H9 (cell line): ENCODE data around the gene LAMA5. TPM values are rescaled to one million over a fixed set of nuclear protein-coding genes. Genes with fewer than 3 reads are reported as not detected.

ENCODE experiments used
- DNase-seq: peaks from one replicate; pipeline ENCODE4 v3.0.0-alpha.2; 2017
- H2AFZ ChIP-seq: one replicate; pipeline ENCODE4 v1.6.1; 2013; ENCODE audit warnings: mild to moderate bottlenecking, low read length, control low read depth, moderate library complexity
- H2AK5ac ChIP-seq: 2 replicates; pipeline ENCODE4 v1.6.1; 2013; ENCODE audit warnings: low read length, control low read depth, mixed read lengths; ENCODE audit not compliant: insufficient read length
- H2BK120ac ChIP-seq: one replicate; pipeline ENCODE4 v1.6.1; 2013; ENCODE audit warnings: low read depth, mild to moderate bottlenecking, low read length, control low read depth, inconsistent platforms; ENCODE audit not compliant: poor library complexity, severe bottlenecking
- H2BK12ac ChIP-seq: 2 replicates; pipeline ENCODE4 v1.6.1; 2013; ENCODE audit warnings: low read length, control low read depth, mixed read lengths, low read depth; ENCODE audit not compliant: insufficient read length
- H2BK15ac ChIP-seq: 2 replicates; pipeline ENCODE4 v1.6.1; 2013; ENCODE audit warnings: low read depth, low read length, control low read depth
- H2BK20ac ChIP-seq: one replicate; pipeline ENCODE4 v1.6.1; 2013; ENCODE audit warnings: low read depth, mild to moderate bottlenecking, low read length, control low read depth, inconsistent platforms; ENCODE audit not compliant: poor library complexity, severe bottlenecking
- H2BK5ac ChIP-seq: 2 replicates; pipeline ENCODE4 v1.6.1; 2013; ENCODE audit warnings: low read length, control low read depth, mixed read lengths; ENCODE audit not compliant: insufficient read length
- H3K14ac ChIP-seq: 2 replicates; pipeline ENCODE4 v1.6.1; 2013; ENCODE audit warnings: low read length, control low read depth; ENCODE audit not compliant: insufficient read depth
- H3K18ac ChIP-seq: 2 replicates; pipeline ENCODE4 v1.6.1; 2013; ENCODE audit warnings: low read depth, mild to moderate bottlenecking, mixed read lengths, low read length, control low read depth; ENCODE audit not compliant: insufficient read length
- H3K23ac ChIP-seq: 2 replicates; pipeline ENCODE4 v1.6.1; 2013; ENCODE audit warnings: low read length, control low read depth, mixed read lengths, low read depth; ENCODE audit not compliant: insufficient read length
- H3K23me2 ChIP-seq: 2 replicates; pipeline ENCODE4 v1.6.1; 2013; ENCODE audit warnings: low read depth, mild to moderate bottlenecking, mixed read lengths, low read length, control low read depth; ENCODE audit not compliant: insufficient read length, poor library complexity, severe bottlenecking
- H3K27ac ChIP-seq: 2 replicates; pipeline ENCODE4 v1.5.1; 2013; ENCODE audit warnings: low read length, control low read depth, mixed read lengths, low read depth; ENCODE audit not compliant: insufficient read length
- H3K27me3 ChIP-seq: 2 replicates; pipeline ENCODE4 v1.6.1; 2013; ENCODE audit warnings: low read length, control low read depth, inconsistent platforms; ENCODE audit not compliant: insufficient read depth
- H3K4ac ChIP-seq: 2 replicates; pipeline ENCODE4 v1.6.1; 2013; ENCODE audit warnings: low read depth, mild to moderate bottlenecking, control low read depth, inconsistent platforms, low read length, moderate library complexity
- H3K4me1 ChIP-seq: 2 replicates; pipeline ENCODE4 v1.6.1; 2013; ENCODE audit warnings: low read length, control low read depth, inconsistent platforms; ENCODE audit not compliant: insufficient read depth
- H3K4me2 ChIP-seq: 2 replicates; pipeline ENCODE4 v1.6.1; 2013; ENCODE audit warnings: low read length, control low read depth, mixed read lengths; ENCODE audit not compliant: insufficient read length, insufficient read depth
- H3K56ac ChIP-seq: 2 replicates; pipeline ENCODE4 v1.6.1; 2013; ENCODE audit warnings: low read depth, mild to moderate bottlenecking, mixed read lengths, low read length, control low read depth; ENCODE audit not compliant: insufficient read length
- H3K79me1 ChIP-seq: 2 replicates; pipeline ENCODE4 v1.6.1; 2013; ENCODE audit warnings: low read depth, mild to moderate bottlenecking, moderate library complexity, low read length, control low read depth, inconsistent platforms; ENCODE audit not compliant: insufficient read depth, poor library complexity, severe bottlenecking
- H3K79me2 ChIP-seq: 2 replicates; pipeline ENCODE4 v1.6.1; 2013; ENCODE audit warnings: low read length, control low read depth, inconsistent platforms; ENCODE audit not compliant: insufficient read depth
- H3K9ac ChIP-seq: 2 replicates; pipeline ENCODE4 v1.6.1; 2013; ENCODE audit warnings: low read length, control low read depth, mixed read lengths; ENCODE audit not compliant: insufficient read length; ENCODE audit errors: extremely low read depth
- H3K9me3 ChIP-seq: one replicate; pipeline ENCODE4 v1.6.1; 2013; ENCODE audit warnings: low read depth, low read length, inconsistent platforms; ENCODE audit not compliant: control insufficient read depth
- H3T11ph ChIP-seq: one replicate; pipeline ENCODE4 v1.6.1; 2013; ENCODE audit warnings: mild to moderate bottlenecking, low read length, control low read depth, inconsistent platforms
- H4K20me1 ChIP-seq: one replicate; pipeline ENCODE4 v1.6.1; 2013; ENCODE audit not compliant: control insufficient read depth, insufficient read length, insufficient read depth
- H4K5ac ChIP-seq: 2 replicates; pipeline ENCODE4 v1.6.1; 2013; ENCODE audit warnings: low read depth, mild to moderate bottlenecking, mixed read lengths, low read length, control low read depth; ENCODE audit not compliant: insufficient read length
- H4K8ac ChIP-seq: replicated peaks from 2 replicates; pipeline ENCODE4 v1.6.1; 2013; ENCODE audit warnings: low read length, control low read depth, mixed read lengths, low read depth; ENCODE audit not compliant: insufficient read length
- H4K91ac ChIP-seq: 2 replicates; pipeline ENCODE4 v1.6.1; 2013; ENCODE audit warnings: low read depth, mild to moderate bottlenecking, moderate library complexity, mixed read lengths, low read length, control low read depth; ENCODE audit not compliant: insufficient read length
- H3K27ac Mint-ChIP-seq, 3 experiments: 2 replicates in 2 of 3; 3 replicates in 1 of 3; pipeline ENCODE4 v1.8.0; 2020 to 2021; ENCODE audit warnings: mixed read lengths in 3 of 3, mild to moderate bottlenecking in 1 of 3, moderate library complexity in 1 of 3
- H3K27me3 Mint-ChIP-seq: 2 replicates; pipeline ENCODE4 v1.8.0; 2021; ENCODE audit warnings: low read depth, mild to moderate bottlenecking, moderate library complexity, mixed read lengths
- H3K36me3 Mint-ChIP-seq, 3 experiments: 2 replicates in 2 of 3; 3 replicates in 1 of 3; pipeline ENCODE4 v1.8.0; 2020 to 2021; ENCODE audit warnings: low read depth in 3 of 3, mixed read lengths in 3 of 3; ENCODE audit not compliant: insufficient read depth in 1 of 3
- H3K4me1 Mint-ChIP-seq, 2 experiments: 2 replicates each; pipeline ENCODE4 v1.8.0; 2020; ENCODE audit warnings: mixed read lengths in 2 of 2
- H3K4me3 Mint-ChIP-seq, 2 experiments: 2 replicates in 1 of 2; 3 replicates in 1 of 2; pipeline ENCODE4 v1.8.0; 2020 to 2021; ENCODE audit warnings: mild to moderate bottlenecking in 2 of 2, mixed read lengths in 2 of 2, moderate library complexity in 1 of 2
- H3K9me3 Mint-ChIP-seq, 2 experiments: 2 replicates in 1 of 2; 3 replicates in 1 of 2; pipeline ENCODE4 v1.8.0; 2020; ENCODE audit warnings: mild to moderate bottlenecking in 2 of 2, mixed read lengths in 2 of 2, moderate library complexity in 1 of 2
- WGBS: extraction: QIAGEN DNeasy Blood & Tissue Kit; methylation state at CpG from one replicate; pipeline ENCODE4 v1.1.7; 2013; ENCODE audit warnings: missing lambda C conversion rate, low lambda C conversion rate, mixed read lengths; ENCODE audit not compliant: insufficient read length; ENCODE audit errors: extremely low coverage; 5-methylcytosine and 5-hydroxymethylcytosine counted together
- total RNA-seq: library from RNA; stranded (reverse); gene quantifications from 2 replicates; pipeline ENCODE4 v1.2.1, GENCODE V29; 2021
- TF ChIP-seq, protein P1 (sequence below): fragments of 200-600 bp; sonication (generic); conservative IDR thresholded peaks from 3 replicates; pipeline ENCODE4 v1.8.0; 2021; ENCODE audit warnings: antibody characterized with exemption, mild to moderate bottlenecking

Gene LAMA5
- total RNA-seq, 1 experiment from 2014 or later: 200 TPM

DNA sequence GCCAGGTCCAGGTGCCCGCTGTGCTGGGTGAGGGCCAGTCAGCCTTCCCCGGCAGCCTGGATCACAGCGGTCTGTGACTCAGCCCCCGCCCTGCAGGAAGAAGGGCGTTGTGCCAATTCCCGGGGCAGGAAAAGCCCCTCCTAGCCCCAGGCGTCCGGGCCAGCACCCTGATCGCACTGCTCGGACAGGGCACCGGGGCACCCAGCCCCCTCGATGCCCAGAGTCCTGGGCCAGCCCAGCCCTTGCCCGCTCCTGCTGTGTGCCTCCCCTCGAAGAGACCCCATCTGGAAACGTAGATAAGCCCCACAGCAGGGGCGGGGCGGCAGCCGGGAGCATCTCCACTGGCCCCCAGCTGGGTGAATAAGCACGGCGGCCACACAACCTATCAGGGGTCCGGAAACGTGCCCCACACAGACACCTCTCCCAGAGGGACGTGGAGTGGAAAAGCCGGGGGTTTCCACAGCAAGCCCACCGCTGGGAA, 9.9 kb downstream of the LAMA5 start:
- H2AK5ac ChIP-seq: no peak overlapping the region
- H3K79me1 ChIP-seq: peaks cover 5% of the 10 kb centered on the region
- no peak overlapping the region for H3K56ac ChIP-seq
- TF ChIP-seq, protein P1, sequence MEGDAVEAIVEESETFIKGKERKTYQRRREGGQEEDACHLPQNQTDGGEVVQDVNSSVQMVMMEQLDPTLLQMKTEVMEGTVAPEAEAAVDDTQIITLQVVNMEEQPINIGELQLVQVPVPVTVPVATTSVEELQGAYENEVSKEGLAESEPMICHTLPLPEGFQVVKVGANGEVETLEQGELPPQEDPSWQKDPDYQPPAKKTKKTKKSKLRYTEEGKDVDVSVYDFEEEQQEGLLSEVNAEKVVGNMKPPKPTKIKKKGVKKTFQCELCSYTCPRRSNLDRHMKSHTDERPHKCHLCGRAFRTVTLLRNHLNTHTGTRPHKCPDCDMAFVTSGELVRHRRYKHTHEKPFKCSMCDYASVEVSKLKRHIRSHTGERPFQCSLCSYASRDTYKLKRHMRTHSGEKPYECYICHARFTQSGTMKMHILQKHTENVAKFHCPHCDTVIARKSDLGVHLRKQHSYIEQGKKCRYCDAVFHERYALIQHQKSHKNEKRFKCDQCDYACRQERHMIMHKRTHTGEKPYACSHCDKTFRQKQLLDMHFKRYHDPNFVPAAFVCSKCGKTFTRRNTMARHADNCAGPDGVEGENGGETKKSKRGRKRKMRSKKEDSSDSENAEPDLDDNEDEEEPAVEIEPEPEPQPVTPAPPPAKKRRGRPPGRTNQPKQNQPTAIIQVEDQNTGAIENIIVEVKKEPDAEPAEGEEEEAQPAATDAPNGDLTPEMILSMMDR: no peak
- no peak overlapping the region for H2BK5ac ChIP-seq
- H4K5ac ChIP-seq: no peak overlapping the region
- no peak for DNase-seq
- Mint-ChIP-seq H3K9me3 (no peaks in the 10 kb centered on the region), H3K36me3 (peaks cover 0 to 10% (median 6%) of the 10 kb centered on the region in 3 experiments; a peak in 5 of 7 replicates), H3K27ac (peak overlapping the region in 1 of 3 experiments; percentile 62; a peak in 2 of 7 replicates), H3K4me3 (no peak overlapping the region), H3K4me1 (peaks cover 20 to 41% of the 10 kb centered on the region in 2 experiments), H3K27me3 (no peaks in the 10 kb centered on the region)
- H3K79me2 ChIP-seq: peaks cover 4% of the 10 kb centered on the region; the same call in 1 of the 2 replicates
- no peak overlapping the region for H4K8ac ChIP-seq
- WGBS: no CpG with 5 or more reads among the region's 25 CpGs
- no peaks in the 10 kb centered on the region for H4K20me1 ChIP-seq
- H3K4ac ChIP-seq: no peak overlapping the region; the same call in 1 of the 2 replicates
- no peak overlapping the region for H3K9ac ChIP-seq
- no peak overlapping the region for H2BK12ac ChIP-seq
- no peak overlapping the region for H3K27ac ChIP-seq
- no peak overlapping the region for H2BK20ac ChIP-seq
- H4K91ac ChIP-seq: no peak overlapping the region
- no peak overlapping the region for H3K4me2 ChIP-seq
- peaks cover 3% of the 10 kb centered on the region for H3K23me2 ChIP-seq
- no peak overlapping the region for H3K23ac ChIP-seq
- no peak overlapping the region for H3K18ac ChIP-seq
- no peak overlapping the region for H2BK15ac ChIP-seq
- no peak overlapping the region for H3T11ph ChIP-seq
- H3K27me3 ChIP-seq: no peaks in the 10 kb centered on the region
- no peak overlapping the region for H2BK120ac ChIP-seq
- no peaks in the 10 kb centered on the region for H3K9me3 ChIP-seq
- H3K14ac ChIP-seq: no peak overlapping the region
- H3K4me1 ChIP-seq: no peaks in the 10 kb centered on the region; the same call in 1 of the 2 replicates
- no peak overlapping the region for H2AFZ ChIP-seq
